ENCODE measurements around the gene COPS7A. TPM values are rescaled to one million over a fixed set of nuclear protein-coding genes. Genes with fewer than 3 reads are reported as not detected.

COPS7A gene
- total RNA-seq, 1 donor from 2014 or later: 35.8 TPM

- Mint-ChIP-seq H3K4me3 (peak overlapping the region; percentile 93), H3K36me3 (ENCODE audit: low read depth) (peaks cover 29% of the 10 kb centered on the region), H3K27ac (peak overlapping the region; percentile 99), H3K9me3 (no peaks in the 10 kb centered on the region), H3K27me3 (no peaks in the 10 kb centered on the region), H3K4me1 (peaks cover 20% of the 10 kb centered on the region)
- POLR2A ChIA-PET: interaction anchor here (0.6 to 4.3 kb wide), 46 partner anchors 9 to 354 kb away, joined by 3 to 94 read pairs (median 6); partner anchors contain the start of genes C12orf57, CDCA3, COPS7A and GAPDH
- ATAC-seq (ENCODE audit: low read depth): no peak
- intact Hi-C loops (cut with micrococcal nuclease): loop anchor here (1.0 to 5.0 kb wide), 17 partner anchors 10 to 355 kb away; partner anchors contain the start of genes C12orf57, C1RL, CHD4 and COPS7A
- TF ChIP-seq CTCF (IDR thresholded peaks at IDR 0.05): no peak
- CTCF ChIA-PET: interaction anchor here (0.6 to 3.7 kb wide), 22 partner anchors 9 to 189 kb away, joined by 3 to 64 read pairs (median 4); partner anchors contain the start of genes COPS7A, P3H3, PTMS and ZNF384
- DNase-seq: no peak
Measured at GRCh38 chr12:6753772-6754356, 30.0 kb downstream of the COPS7A start.

GRCh38 chr12:6754411-6754810 lies 30.6 kb downstream of the COPS7A start:
- no peak for DNase-seq
- no peak for ATAC-seq (ENCODE audit: low read depth)

GRCh38 chr12:6757028-6757690 lies 33.3 kb downstream of the COPS7A start:
- intact Hi-C loops (cut with micrococcal nuclease): no loop called here
- Mint-ChIP-seq H3K9me3 (no peaks in the 10 kb centered on the region), H3K27me3 (no peaks in the 10 kb centered on the region), H3K27ac (no peak overlapping the region), H3K36me3 (ENCODE audit: low read depth) (peaks cover 2% of the 10 kb centered on the region), H3K4me1 (peaks cover 16% of the 10 kb centered on the region), H3K4me3 (no peak overlapping the region)
- ChIA-PET POLR2A (interaction anchor here (0.6 kb wide), 1 partner anchor 10 kb away, joined by 3 read pairs; no protein-coding TSS in a partner anchor), CTCF (interaction anchor here (0.8 to 1.6 kb wide), 3 partner anchors 9 to 24 kb away, joined by 3 to 7 read pairs (median 3); partner anchors contain the start of gene PTMS)
- DNase-seq (no peak), ATAC-seq (ENCODE audit: low read depth) (no peak)
- TF ChIP-seq CTCF (IDR thresholded peaks at IDR 0.05): no peak

More at GRCh38 chr12:6754411-6754810, 30.6 kb downstream of the COPS7A start:
- intact Hi-C loops (cut with micrococcal nuclease): loop anchor here (5.0 kb wide), 1 partner anchor 188 kb away; the partner anchor contains the start of genes C12orf57 and RNU7-1
- POLR2A ChIA-PET: interaction anchor here (1.7 to 4.3 kb wide), 15 partner anchors 11 to 189 kb away, joined by 4 to 94 read pairs (median 13); partner anchors contain the start of genes C12orf57, CDCA3, COPS7A and PTMS
- Mint-ChIP-seq H3K9me3 (no peaks in the 10 kb centered on the region), H3K27ac (no peak overlapping the region), H3K27me3 (no peaks in the 10 kb centered on the region), H3K4me1 (peaks cover 20% of the 10 kb centered on the region), H3K36me3 (ENCODE audit: low read depth) (peaks cover 24% of the 10 kb centered on the region), H3K4me3 (no peak overlapping the region)
- CTCF ChIA-PET: interaction anchor here (0.6 to 3.7 kb wide), 16 partner anchors 10 to 189 kb away, joined by 3 to 64 read pairs (median 4); partner anchors contain the start of genes P3H3 and PTMS
- TF ChIP-seq CTCF (IDR thresholded peaks at IDR 0.05): no peak

- no peak overlapping the region for H3K27ac Mint-ChIP-seq
- intact Hi-C loops (cut with micrococcal nuclease): no loop called here
- ATAC-seq (ENCODE audit: low read depth) (no peak), DNase-seq (no peak)
- no peaks in the 10 kb centered on the region for H3K36me3 Mint-ChIP-seq (ENCODE audit: low read depth)
- H3K27me3 Mint-ChIP-seq: peaks cover 2% of the 10 kb centered on the region
- H3K4me3 Mint-ChIP-seq: no peak overlapping the region
- ChIA-PET CTCF (interaction anchor here (0.8 to 1.6 kb wide), 4 partner anchors 8 to 22 kb away, joined by 3 to 7 read pairs (median 3); partner anchors contain the start of gene PTMS), POLR2A (interaction anchor here (0.6 kb wide), 1 partner anchor 151 kb away, joined by 17 read pairs; no protein-coding TSS in a partner anchor)
- H3K9me3 Mint-ChIP-seq: no peaks in the 10 kb centered on the region
- H3K4me1 Mint-ChIP-seq: peaks cover 9% of the 10 kb centered on the region
- TF ChIP-seq CTCF (IDR thresholded peaks at IDR 0.05): no peak
Measured at GRCh38 chr12:6758506-6759095, 34.8 kb downstream of the COPS7A start.

All from activated B cell treated with CpG ODN at 0.5 μM for 24 hours (primary cell).